ENCODE measurements around the gene INO80B.

- TF ChIP-seq, protein P1, sequence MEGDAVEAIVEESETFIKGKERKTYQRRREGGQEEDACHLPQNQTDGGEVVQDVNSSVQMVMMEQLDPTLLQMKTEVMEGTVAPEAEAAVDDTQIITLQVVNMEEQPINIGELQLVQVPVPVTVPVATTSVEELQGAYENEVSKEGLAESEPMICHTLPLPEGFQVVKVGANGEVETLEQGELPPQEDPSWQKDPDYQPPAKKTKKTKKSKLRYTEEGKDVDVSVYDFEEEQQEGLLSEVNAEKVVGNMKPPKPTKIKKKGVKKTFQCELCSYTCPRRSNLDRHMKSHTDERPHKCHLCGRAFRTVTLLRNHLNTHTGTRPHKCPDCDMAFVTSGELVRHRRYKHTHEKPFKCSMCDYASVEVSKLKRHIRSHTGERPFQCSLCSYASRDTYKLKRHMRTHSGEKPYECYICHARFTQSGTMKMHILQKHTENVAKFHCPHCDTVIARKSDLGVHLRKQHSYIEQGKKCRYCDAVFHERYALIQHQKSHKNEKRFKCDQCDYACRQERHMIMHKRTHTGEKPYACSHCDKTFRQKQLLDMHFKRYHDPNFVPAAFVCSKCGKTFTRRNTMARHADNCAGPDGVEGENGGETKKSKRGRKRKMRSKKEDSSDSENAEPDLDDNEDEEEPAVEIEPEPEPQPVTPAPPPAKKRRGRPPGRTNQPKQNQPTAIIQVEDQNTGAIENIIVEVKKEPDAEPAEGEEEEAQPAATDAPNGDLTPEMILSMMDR (IDR thresholded peaks at IDR 0.05; ENCODE audit: low read depth, low read length, poor library complexity, severe bottlenecking): peak; percentile 84
- TF ChIP-seq EZH2phosphoT487 (IDR thresholded peaks at IDR 0.05; ENCODE audit: borderline replicate concordance, low read length): no peak
Measured at GRCh38 chr2:74507145-74507925, 52.4 kb downstream of the INO80B start, which contains the start of gene PCGF1.
